NCI-H526 (cell line): Measurements from ENCODE around the gene ZNF219.

Experiments used
- DNase-seq, 2 experiments: peaks; one replicate each; lab custom pipeline; 2025; lab: John Stamatoyannopoulos, UW

Gene ZNF219

GRCh38 chr14:21102521-21103410 is 4.3 kb upstream of the ZNF219 start:
- no peak for DNase-seq

- DNase-seq: no peak
Observed at GRCh38 chr14:21101802-21102413, 3.5 kb upstream of the ZNF219 start.

GRCh38 chr14:21100931-21101330 is 2.5 kb upstream of the ZNF219 start, which contains the start of gene TMEM253:
TMEM253 (plus strand) TSS chr14:21101066; CDS start chr14:21101344, 278 bp downstream.
- DNase-seq: no peak

GRCh38 chr14:21099596-21099985 is 1.1 kb upstream of the ZNF219 start:
- no peak for DNase-seq

- no peak for DNase-seq
Observed at GRCh38 chr14:21098892-21099595, 589 bp upstream of the ZNF219 start.

- DNase-seq: peak in 1 of 2 experiments; percentile 66
Observed at GRCh38 chr14:21097636-21098075, 799 bp downstream of the ZNF219 start.

GRCh38 chr14:21096978-21097635 is 1.3 kb downstream of the ZNF219 start:
- peak; percentile 25 to 45 for DNase-seq

- no peak for DNase-seq
Observed at GRCh38 chr14:21096438-21096837, 2.0 kb downstream of the ZNF219 start.

- peak in 1 of 2 experiments; percentile 12 for DNase-seq
Observed at GRCh38 chr14:21095430-21096205, 2.8 kb downstream of the ZNF219 start.

- peak; percentile 83 to 88 for DNase-seq
Observed at GRCh38 chr14:21093769-21094681, 4.4 kb downstream of the ZNF219 start.

GRCh38 chr14:21093018-21093417 is 5.4 kb downstream of the ZNF219 start:
- no peak for DNase-seq

GRCh38 chr14:21092273-21093011 is 6.0 kb downstream of the ZNF219 start:
- DNase-seq: peak; percentile 41 to 85

GRCh38 chr14:21091821-21092272 is 6.6 kb downstream of the ZNF219 start:
- DNase-seq: no peak

GRCh38 chr14:21090940-21091663 is 7.4 kb downstream of the ZNF219 start:
- DNase-seq: no peak

GRCh38 chr14:21090194-21090939 is 8.1 kb downstream of the ZNF219 start:
- peak in 1 of 2 experiments; percentile 29 for DNase-seq

- DNase-seq: no peak
Observed at GRCh38 chr14:21089877-21090193, 8.6 kb downstream of the ZNF219 start.

GRCh38 chr14:21089271-21089670 is 9.2 kb downstream of the ZNF219 start:
- DNase-seq: no peak

- no peak for DNase-seq
Observed at GRCh38 chr14:21088687-21089086, 9.8 kb downstream of the ZNF219 start.
